NOMO-1 treated with dmso at 0.1 percent for 144 hours (cell line): ENCODE data around the gene POU1F1.
A peak's percentile ranks its signal among the peaks of the same experiment; 100 is the strongest.
"Not testable (repeated sequence)": the region's sequence is repeated elsewhere in the genome, so short reads cannot be mapped to it uniquely, and the experiment has no call there.

Experiments used
- DNase-seq: peaks from one replicate; lab custom pipeline; 2025; ENCODE audit not compliant: unreplicated experiment; lab: John Stamatoyannopoulos, UW

The POU1F1 gene, protein sequence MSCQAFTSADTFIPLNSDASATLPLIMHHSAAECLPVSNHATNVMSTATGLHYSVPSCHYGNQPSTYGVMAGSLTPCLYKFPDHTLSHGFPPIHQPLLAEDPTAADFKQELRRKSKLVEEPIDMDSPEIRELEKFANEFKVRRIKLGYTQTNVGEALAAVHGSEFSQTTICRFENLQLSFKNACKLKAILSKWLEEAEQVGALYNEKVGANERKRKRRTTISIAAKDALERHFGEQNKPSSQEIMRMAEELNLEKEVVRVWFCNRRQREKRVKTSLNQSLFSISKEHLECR

DNA sequence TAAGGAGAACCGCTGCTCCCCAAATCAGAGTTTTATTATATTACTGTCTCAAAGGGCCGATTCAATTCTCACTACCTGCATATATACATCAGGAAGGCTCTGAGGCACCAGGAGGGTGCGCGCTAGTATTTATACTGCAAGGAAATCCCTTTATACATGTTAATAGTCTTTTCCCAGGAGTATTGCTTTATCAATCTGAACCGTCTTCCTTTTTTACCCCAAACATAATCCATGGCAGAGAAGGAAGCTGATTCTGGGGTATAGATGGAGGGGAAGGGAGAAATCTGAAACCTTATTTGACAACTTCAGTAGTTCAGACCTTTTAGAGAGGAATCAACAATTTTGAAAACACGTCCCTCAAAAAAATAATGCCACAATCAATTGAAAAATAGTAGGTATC lies at the start of gene POU1F1:
Gene POU1F1 (minus strand): TSS at position 101 of the 400 bp plus-strand sequence. CDS start 122 bp downstream, outside the sequence.
- no peak for DNase-seq

DNA sequence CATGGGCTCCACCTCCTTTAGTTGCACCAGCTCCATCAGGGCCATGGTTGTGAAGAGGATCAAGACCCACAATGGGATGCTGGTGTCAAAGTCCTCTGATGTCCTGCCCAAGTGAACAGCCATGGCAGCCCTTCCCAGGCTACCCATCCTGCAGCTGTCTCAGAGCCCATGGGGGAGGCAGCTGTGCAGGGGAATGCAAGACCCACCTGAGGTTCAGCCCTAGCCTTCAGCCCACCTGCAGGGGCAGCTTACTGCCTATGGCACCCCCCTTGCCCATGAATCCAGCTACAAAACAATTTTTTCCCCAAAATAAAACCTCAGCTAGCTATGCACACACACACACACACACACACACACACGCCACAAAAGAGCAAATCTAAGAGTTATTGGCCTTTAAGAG lies 48.2 kb upstream of the POU1F1 start:
- no peak for DNase-seq

DNA sequence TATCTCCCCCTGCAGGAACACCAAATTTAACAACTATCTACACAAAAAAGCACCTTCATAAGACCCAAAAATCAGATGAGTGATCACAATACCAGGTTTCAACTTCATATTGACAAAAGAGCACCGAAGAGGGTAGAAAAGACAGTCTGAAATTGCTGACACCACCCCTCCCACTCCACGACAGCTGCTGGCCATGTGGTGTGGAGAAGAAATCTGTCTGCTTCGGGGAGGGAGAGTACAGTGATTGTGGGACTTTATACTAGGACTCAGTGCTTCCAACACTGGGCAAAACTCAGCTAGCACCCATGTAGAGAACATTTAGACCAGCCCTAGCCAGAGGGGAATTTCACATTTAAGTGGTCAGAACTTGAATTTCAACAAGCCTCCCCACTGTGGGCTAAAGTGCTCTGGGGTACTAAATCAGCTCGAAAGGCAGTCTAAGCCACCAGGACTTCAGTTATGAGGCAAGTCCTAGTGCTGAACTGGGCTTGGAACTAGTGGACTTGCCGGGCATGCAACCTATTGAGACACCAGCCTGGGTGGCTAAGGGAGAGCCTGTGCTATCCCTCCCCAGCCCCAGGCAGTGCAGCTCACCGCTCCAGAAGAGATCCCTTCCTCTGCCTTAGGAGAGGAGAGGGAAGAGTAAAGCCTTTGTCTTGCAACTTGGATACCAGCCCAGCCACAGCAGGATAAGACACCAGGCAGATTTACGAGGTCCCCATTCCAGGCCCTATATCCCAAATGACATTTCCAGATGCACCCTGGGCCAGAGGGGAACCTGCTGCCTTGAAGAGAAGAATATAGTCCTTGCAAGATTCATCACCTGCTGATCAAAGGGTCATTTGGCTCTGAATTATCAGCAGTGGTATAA lies 44.6 kb upstream of the POU1F1 start:
- DNase-seq = no peak

DNA sequence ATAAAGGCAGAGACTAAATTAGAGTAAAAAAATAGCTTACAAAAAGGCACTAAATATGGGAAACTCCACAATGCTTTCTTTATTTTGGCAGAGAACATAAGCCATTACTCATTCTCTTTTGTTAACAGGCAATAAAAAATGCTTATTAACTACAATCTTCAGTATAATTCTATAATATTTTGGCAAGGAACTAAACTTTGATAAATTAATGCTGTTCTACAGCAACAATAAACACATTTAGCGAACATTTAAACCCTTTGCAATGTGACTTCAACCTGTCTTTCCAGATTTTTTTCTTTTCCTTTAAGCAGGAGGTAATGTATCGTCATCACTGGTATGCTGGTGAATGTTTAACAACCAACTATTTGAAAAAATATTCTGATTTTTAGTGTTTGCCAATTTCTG lies 42.2 kb upstream of the POU1F1 start:
- no peak for DNase-seq

DNA sequence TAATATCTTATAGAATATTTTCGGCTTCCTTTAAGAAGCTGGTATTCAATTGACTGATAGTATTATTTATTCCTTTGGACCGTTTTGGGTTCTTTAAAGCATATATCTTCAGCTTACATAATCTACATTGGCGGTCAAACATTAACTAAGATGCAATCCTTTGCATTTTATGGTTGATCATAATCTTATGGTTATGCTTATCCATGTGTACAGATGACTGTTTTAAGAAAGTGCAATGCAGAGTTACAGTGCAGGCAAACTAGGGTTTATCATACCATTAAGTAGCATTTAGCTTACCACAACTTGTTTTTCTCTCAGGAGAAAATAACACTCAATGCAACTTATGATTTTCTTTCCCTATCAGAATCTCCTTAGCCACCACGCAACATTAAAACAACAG lies 41.4 kb upstream of the POU1F1 start:
- no peak for DNase-seq

DNA sequence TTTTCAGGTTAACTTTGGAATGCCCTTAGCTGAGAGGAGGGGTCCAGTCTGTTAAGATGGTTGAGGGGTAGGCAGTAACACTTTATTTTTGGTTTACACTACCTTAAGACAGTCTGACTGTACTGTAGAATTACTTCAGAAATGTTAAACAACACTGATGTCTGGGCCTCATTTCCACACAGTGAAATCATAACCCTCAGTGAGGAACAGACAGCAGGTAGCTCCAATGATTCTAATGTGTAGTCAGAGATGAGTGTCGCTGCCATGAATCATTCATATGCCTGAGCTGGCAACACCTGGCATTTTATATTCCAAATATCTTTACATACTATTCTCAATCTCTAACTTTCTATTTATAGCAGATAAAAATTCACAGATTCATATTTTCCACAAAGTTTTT lies 37.3 kb upstream of the POU1F1 start:
- no peak for DNase-seq

DNA sequence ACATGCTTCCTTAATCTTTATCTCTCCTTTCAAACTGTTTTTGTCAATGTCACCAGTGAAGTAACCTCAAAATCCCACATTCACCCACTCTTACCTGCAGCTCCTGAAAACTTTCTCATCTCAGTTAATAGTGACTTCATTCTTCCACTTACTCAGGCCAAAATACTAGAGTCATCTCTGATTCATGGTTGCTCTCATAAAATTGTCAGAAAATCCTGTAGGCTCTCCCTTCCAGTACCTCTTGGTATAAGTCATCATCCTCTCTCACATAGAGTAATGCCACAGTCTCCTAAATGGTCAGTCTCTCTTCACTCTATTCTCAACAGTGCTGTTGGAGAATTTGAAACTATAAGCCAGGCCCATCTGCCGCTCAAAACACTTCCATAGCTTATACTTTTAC lies 34.9 kb upstream of the POU1F1 start:
- DNase-seq = no peak

DNA sequence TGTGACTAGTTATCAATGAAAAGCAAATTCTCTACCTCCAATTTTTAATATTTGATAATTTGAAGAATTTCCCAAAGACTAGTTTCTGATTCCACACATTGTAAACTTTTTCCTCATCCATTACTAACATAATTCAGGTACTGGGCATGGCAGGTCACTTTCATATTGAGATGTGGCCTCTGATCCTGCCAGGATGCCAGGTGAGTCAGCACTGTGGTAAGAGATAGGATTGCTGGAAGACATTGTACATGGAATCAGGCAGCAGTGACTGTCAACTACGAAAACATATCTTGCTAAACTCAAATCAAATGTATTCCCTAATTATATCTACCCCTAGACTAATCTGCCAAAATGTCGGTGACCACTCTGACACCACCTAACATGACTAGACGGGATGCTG lies 33.2 kb upstream of the POU1F1 start:
- no peak for DNase-seq

DNA sequence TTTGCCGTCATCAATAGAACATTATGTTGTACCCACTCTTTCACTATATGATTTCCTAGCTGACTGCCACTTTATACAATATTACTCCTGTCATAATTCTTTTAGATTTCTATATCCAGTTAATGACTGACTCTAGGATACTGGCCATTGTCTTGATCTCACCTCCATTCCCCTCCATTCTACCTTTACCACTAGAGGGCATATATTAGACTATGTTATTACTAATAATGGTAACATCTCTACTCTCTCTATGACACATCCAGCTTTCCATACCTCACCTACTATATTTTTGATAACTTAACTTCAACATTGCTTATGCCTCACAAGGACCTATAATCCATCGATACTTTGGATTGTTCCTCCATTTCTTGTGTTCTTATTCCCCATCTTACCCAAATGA lies 31.4 kb upstream of the POU1F1 start:
- DNase-seq = no peak

DNA sequence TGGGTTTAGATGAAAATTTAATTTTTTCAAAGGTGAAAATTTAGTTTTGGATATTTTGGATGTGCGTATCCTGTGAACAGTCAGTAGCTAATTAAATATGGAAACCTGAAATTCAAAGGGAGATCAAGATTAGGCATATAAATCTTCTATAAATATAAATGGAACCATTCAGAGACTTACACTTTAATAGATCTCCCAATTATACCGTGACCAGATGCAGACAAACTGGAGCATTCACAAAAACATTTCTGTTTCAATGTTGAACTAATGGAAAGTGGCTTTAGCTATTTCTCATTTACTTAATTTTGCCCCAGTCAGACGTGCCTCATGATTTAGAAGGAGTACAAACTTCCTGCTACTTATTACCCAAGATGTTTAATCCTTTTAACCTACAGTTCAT lies 29.1 kb upstream of the POU1F1 start:
- DNase-seq = no peak

DNA sequence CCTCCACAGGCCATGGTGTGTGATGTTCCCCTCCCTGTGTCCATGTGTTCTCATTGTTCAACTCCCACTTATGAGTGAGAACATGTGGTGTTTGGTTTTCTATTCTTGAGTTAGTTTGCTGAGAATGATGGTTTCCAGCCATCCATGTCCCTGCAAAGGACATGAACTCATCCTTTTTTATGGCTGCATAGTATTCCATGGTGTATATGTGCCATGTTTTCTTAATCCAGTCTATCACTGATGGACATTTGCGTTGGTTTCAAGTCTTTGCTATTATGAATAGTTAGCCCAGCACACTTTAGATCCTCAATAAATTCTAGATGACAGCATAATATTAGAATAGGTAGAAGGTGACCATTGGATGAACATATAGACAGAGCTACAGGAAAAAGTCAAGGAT lies 28.6 kb upstream of the POU1F1 start:
- DNase-seq = not testable (repeated sequence)

DNA sequence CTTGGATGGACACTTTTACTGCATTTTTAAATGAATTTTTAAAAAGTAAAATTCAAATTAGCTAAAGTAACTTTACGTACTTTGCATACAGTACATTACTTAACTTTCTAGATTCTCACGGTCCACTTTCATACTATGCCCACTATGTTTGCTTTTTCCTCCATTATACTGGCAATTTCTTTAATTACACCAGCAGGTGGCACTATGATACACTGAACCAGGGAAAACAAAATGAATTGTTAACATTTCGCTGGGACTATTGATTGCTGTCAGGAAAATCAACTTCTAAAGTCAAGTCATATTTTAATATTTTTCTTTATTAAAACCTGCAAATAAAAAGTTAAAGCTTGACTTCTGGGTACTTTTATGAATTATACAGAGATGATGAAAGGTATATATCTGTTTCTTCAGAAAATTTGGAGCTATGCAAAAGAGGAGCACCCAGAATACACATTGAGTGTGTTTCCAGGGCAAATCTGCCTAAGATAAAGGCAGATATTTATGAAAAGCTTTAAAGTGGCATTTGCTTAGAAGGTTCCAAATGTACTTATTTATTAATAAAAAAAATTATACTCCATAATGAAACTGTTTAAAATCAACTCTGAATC lies 21.8 kb upstream of the POU1F1 start:
- DNase-seq = no peak

DNA sequence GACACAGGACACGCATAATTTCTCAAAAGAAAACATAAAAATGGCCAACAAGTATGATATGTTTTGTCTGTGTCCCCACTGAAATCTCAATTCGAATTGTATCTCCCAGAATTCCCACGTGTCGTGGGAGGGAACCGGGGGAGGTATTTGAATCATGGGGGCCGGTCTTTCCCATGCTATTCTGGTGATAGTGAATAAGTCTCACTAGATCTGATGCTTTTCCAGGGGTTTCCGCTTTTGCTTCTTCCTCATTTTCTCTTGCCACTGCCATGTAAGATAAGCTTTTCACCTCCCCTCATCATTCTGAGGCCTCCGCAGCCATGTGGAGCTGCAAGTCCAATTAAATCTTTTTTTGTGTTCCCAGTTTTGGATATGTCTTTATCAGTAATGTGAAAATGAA lies 12.1 kb upstream of the POU1F1 start:
- DNase-seq = no peak

DNA sequence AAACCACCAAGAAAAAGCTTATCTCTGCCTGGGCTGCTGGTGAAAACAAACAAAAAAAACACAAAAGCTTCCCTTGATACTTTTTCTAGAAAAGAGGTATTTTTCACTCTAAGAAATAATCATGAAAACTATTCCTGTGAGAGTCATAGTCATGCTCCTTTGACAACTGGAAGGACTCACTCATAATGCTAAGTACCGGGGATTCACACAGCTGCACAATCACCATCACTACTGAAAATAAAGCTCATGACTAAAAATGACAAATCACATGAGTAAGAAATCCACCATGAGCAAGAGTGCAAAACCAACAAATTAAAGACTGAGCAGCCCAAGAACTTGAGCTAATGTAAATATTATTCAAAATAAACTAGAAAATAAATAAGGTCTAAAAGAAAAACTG lies 10.6 kb upstream of the POU1F1 start:
- DNase-seq = no peak

DNA sequence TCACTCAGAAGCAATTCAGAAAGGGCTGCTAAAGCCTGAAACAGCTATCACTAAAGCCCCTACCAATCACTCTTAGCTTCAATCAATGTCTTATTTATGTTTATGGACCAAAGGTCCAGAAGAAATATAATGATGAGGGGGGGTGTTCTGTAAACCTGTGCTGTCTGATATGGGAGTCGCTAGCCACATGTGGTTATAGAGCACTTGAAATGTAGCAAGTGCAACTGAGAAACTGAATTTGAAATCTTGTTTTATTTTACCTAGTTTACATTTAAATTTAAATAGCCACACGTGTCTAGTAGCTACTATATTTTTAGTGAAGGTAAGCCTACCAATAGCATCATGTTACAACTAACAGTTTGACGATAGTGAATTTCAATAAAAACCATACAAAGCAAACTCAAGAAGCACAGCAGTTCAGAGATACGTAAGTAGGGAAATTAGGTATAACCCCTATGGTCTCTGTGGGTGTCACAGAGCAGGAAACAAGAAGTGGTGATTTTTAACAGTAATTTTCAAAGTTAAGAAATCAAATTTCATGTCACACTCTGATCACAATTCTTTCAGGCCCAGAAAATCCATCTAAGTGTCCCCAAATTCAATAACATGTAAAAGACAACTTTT lies 3.6 kb downstream of the POU1F1 start:
- DNase-seq = no peak

DNA sequence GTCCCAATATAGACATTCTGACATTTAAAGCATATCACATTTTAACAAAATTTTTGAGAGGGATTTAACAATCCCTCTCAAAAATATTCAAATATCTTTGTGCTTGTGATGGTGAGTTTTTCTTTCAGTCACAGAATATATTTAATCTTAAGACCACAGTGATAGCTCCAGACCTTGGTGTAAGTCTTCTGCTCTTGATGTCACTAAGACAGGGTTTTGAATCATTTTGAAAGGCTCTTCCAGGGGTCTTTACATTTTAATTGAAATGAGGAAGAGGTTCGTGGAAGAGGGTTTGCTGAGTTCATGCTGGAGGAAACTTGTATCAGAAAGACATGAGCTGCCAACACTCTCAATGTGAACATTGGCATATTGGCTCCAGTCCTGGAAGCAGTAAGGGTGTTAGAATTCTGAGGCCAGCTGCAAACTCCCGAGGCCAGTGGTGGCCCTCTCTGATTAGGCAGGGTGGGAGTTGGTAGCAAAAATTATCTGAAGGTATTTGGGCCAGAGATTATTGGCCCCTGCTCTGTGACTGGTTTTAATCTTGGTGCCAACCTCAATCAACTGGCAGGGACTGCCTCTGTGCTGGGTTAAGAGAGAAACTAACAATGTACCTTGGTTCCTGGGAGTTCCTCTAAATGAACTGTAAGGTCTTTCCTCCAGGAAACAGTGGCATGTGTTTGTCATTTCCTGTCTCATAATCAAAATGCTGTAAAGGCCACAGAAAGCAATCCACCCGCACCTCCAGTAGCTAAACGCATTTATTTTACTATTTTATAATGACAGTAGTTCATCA lies 5.3 kb downstream of the POU1F1 start:
- DNase-seq = peak; percentile 5

DNA sequence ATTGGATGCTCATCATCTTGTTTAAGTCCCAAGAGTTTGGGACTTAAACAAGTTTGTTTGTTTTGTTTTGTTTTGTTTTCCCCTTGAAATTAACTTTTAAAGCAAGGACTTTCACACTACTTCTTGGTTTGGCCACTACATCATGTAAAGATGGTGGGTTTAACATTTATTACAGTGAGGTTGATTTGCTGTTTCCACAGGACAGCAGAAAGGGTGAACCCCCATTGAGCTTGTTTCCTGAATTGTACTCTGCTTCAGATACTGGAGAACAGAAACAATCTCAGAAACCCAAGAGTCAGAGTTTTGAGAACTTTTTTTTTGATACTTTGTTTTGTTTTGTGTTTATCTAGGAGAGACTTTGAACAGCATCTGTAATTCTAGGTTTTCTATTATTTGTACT lies 6.7 kb downstream of the POU1F1 start:
- DNase-seq = no peak

DNA sequence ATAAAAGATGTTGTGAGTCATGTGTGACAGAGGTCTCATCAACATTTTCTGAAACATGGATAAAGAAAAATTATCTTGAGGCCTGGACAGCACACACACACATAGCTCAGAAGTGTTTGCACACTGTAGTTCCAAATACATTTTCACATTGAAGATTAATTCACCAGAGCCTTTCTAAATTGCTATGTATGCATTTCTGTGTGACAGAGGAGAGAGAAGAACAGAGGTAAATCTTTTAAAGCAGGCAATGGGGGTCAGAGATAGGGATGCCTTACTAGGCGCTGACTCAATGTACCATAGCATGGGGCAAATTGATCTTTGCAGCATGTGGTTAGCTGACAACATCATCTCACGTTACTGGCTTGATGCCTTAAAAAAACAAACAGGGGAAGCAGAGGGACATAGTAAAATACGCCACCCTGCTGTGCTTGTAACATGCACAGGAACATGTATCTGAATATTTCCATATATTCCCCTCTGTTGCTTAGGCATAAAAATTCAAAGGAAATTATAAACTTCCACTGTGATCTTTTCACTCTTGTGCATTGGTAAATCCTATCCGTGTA lies 7.7 kb downstream of the POU1F1 start:
- DNase-seq = no peak

DNA sequence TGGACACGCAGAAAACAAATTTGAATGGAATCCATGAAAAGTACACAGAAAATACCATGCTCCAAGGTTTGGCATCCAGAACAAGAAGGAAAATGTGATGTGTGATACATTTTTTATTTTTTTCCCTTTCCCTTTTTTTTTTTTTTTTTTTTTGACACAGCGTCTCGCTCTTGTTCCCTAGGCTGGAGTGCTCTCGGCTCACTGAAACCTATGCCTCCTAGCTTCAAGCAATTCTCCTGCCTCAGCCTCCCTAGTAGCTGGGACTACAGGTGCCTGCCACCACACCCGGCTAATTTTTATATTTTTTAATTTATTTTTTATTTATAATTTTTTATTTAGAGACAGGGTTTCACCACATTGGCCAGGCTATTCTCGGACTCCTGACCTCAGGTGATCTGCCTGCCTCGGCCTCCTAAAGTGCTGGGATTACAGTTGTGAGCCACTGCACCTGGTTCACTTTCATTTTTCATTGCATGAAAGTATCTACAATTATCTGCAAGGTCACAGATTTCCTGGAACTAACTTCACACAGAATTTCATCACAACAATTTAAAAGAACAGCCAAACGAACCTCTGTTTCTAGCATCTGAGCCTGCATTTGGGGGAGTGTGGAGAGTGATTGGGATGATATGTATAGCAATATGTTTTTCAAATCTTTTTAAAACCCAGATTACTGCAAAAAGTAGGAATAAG lies 8.3 kb downstream of the POU1F1 start:
- no peak for DNase-seq

DNA sequence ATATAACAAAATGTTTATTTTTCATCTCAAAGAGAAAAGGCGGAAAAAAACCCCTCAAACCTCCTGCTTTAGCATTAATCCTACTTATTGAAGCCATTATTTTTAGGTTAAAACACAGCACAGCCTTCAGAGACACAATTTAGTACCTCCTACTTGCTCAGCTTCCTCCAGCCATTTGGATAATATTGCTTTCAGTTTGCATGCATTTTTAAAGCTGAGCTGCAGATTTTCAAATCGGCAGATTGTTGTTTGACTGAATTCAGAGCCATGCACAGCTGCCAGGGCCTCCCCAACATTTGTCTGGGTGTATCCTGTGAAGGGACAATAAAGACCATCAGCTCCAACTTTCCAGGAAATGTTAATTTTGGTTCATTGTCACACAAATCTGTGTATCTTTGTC lies 14.5 kb downstream of the POU1F1 start:
- no peak for DNase-seq
